GM19468 (cell line): Measurements from ENCODE around the gene CACNG6.
"Not testable (repeated sequence)": the region's sequence is repeated elsewhere in the genome, so short reads cannot be mapped to it uniquely, and the experiment has no call there.

Experiments used
- ATAC-seq: cut with Tn5 transposase; IDR thresholded peaks from one replicate; pipeline ENCODE4 v1.9.1; 2021; ENCODE audit warnings: mild to moderate bottlenecking, moderate library complexity, moderate number of reproducible peaks; ENCODE audit not compliant: unreplicated experiment; ENCODE audit errors: extremely low read depth

Gene CACNG6, protein sequence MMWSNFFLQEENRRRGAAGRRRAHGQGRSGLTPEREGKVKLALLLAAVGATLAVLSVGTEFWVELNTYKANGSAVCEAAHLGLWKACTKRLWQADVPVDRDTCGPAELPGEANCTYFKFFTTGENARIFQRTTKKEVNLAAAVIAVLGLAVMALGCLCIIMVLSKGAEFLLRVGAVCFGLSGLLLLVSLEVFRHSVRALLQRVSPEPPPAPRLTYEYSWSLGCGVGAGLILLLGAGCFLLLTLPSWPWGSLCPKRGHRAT

GRCh38 chr19:53991224-53992113 lies at the start of gene CACNG6:
Gene CACNG6 (plus strand): TSS chr19:53991637. CDS start chr19:53992878, 1,241 bp downstream.
- ATAC-seq, result no peak

DNA sequence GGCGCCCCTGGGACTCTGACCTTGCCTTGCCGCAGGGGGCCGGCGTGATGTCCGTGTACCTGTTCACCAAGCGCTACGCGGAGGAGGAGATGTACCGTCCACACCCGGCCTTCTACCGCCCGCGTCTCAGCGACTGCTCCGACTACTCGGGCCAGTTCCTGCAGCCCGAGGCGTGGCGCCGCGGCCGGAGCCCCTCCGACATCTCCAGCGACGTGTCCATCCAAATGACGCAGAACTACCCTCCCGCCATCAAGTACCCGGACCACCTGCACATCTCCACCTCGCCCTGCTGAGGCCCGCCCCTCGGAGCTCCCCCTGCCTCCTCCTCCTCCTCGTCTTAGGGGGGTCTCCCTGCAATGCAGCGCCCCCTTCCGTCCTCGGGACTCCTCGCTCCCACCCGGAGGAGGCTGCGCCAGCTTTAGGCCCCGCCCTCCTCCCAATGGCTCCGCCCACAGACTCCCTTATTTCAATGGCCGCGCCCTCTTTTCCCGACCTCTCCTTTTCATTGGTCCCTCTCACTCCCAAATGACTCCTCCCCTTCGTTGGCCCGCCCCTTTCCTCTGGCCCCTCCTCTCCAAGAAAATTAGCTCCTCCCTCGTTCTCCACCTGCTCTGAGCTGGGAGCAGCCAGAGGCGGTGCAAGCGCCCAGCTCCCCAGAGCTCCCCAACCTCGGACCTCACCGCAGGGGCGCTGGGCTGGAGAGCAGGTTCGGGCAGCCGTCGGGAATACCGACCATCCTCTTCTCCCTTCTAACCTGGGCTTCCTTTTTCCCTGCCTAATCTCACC lies 49.2 kb upstream of the CACNG6 start:
- no peak for ATAC-seq

- no peak for ATAC-seq
Observed at GRCh38 chr19:53944416-53944815, 47.0 kb upstream of the CACNG6 start.

DNA sequence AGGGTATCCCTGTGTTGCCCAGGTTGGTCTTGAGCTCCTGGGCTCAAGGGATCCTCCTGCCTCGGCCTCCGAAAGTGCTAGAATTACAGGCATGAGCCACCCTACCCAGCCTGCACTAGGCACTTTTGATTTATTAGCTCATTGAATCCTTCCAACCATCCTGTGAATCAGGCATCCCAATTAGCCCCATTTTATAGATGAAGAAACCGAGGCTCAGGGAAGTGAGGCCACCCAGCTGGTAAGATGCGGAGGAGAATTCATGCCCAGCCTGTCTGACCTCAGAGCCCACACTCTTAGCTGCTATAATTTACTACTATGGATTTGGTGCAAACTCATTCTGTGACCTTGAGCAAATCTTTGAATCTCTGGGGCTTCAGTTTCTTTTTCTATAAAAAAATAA lies 46.5 kb upstream of the CACNG6 start:
- ATAC-seq, result no peak

- ATAC-seq, result no peak
Observed at GRCh38 chr19:53945441-53945840, 46.0 kb upstream of the CACNG6 start.

GRCh38 chr19:53945998-53946397 lies 45.4 kb upstream of the CACNG6 start:
- no peak for ATAC-seq

- ATAC-seq, result no peak
Observed at GRCh38 chr19:53947624-53948023, 43.8 kb upstream of the CACNG6 start.

GRCh38 chr19:53948611-53949010 lies 42.8 kb upstream of the CACNG6 start:
- ATAC-seq, result not testable (repeated sequence)

- ATAC-seq, result no peak
Observed at GRCh38 chr19:53951436-53951835, 40.0 kb upstream of the CACNG6 start.

DNA sequence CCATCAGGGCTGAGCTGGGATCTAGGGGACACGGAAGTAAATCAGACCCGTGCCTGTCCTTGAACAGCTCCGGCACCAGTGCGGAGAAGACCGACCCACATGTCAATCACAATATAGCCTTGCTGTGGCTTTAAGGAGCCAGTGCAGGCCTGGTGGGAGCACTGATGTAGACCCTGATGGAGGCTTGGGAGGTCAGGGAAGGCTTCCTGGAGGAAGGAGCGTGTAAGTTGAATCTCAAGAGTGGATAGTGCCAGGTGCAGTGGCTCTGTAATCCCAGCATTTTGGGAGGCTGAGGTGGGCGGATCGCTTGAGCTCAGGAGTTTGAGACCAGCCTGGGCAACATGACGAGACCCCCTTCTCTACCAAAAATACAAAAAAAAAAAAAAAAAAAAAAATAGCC lies 39.5 kb upstream of the CACNG6 start:
- no peak for ATAC-seq

- no peak for ATAC-seq
Observed at GRCh38 chr19:53953383-53953782, 38.1 kb upstream of the CACNG6 start.

DNA sequence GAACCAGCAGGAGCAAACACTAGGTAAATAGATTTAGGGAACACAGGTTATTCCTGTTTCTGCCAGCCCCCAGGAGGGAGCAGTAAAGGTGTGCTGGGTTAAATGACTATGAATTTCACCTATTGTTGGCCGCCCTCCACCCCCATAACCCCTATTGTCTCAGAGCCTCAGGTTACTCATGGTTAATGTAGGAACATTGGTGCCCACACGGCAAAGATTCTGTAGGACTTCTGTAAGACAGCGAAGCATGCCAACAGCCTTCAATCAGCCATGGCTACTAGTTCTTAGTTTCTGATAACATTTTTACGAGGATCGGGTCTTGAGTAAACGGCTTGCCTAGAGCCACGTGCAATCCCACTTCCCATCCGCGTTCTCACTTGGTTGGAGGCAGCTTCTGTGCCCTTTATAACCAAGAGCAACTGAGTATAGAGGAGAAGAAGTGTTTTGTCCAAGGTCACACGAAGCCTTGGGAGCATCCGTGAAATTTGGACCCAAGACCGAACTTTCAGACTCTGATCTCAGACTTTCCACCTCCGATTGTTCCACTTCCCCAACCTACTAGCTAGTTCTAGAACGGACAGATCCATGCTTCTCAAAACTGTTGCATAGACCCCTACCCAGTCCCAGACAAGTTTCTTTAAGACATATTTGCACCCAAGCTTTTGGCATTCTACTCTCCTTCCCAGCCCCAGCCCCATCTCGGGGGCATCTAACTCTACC lies 33.8 kb upstream of the CACNG6 start:
- no peak for ATAC-seq

- ATAC-seq, result no peak
Observed at GRCh38 chr19:53958168-53958571, 33.3 kb upstream of the CACNG6 start.

DNA sequence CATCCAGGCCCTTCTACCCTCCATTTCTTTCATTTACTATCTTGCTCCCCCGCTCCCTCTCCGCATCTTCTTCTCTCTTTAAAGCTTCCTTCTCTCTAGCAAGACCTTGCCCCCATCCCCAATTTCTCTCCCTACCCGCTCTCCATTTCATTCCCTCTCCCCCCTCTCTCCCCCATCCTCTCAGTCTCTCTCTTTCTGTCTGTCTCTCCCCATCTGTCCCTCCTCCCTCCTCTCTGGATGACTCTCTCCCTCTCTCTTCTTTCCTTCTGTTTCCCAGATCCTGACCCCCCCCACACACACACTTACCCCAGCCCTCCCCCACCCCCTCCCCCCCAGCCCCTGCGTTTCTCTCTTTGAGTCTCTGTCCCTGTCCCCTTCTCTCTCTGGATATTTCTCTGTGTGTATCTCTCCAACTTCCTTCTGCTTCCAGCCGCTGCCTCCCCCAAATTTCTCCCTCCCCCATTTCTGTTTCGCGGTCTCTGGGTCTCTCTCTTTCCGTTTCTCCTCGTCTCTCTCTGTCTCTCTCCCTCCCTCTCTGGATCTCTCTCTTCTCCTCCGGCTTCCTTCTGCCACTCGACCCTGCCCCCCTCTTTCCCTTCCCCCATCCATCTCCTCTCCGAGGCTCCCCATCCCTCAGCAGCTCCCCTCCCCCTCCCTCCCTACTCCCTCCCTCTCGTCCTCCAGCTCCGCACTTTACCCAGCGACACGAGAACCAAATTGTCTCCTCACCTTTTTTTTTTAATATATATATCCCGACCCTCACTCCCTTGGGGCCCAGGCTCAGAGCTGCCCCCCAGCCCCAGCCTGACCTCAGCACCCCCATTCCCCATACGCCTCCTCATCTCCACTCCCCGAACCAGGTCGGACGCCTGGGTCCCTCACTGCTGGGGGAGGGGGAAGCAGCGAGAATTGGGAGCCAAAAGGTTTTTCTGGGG lies 32.3 kb upstream of the CACNG6 start:
- no peak for ATAC-seq

- no peak for ATAC-seq
Observed at GRCh38 chr19:53960187-53960586, 31.2 kb upstream of the CACNG6 start.

- ATAC-seq, result no peak
Observed at GRCh38 chr19:53960886-53961285, 30.6 kb upstream of the CACNG6 start.

- ATAC-seq, result no peak
Observed at GRCh38 chr19:53961523-53962356, 29.7 kb upstream of the CACNG6 start.

DNA sequence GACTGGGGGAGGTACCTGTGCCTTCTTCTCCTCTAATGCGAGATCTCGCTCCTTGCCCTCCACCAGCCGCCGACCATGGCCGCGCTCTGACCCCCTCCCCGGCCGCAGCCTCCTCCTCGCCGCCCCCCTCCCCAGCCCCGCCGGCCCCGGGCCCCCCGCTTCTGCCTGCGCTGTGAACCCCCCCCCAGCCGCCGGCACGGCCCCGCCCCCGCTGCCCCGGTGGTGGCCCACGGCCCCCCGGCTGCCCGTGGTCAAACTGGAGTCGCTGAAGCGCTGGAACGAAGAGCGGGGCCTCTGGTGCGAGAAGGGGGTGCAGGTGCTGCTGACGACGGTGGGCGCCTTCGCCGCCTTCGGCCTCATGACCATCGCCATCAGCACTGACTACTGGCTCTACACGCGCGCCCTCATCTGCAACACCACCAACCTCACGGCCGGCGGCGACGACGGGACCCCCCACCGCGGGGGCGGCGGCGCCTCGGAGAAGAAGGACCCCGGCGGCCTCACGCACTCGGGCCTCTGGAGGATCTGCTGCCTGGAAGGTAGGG lies 28.5 kb upstream of the CACNG6 start, which contains the start of gene CACNG8:
Gene CACNG8, plus strand, starts transcription at position 51 of the 545 bp plus-strand sequence.
- ATAC-seq, result no peak
